IPS-18c (cell line): ENCODE measurements around the gene DNAJB11.

Experiments
- H3K4me3 ChIP-seq: 2 replicates; pipeline ENCODE4 v1.7.0; 2013; ENCODE audit warnings: low read depth, mild to moderate bottlenecking, low read length, moderate library complexity; ENCODE audit not compliant: insufficient read depth
- H3K9me3 ChIP-seq: one replicate; pipeline ENCODE4 v1.6.1; 2013; ENCODE audit warnings: mild to moderate bottlenecking, low read length, moderate library complexity; ENCODE audit not compliant: control insufficient read depth, insufficient read depth

The DNAJB11 gene

DNA sequence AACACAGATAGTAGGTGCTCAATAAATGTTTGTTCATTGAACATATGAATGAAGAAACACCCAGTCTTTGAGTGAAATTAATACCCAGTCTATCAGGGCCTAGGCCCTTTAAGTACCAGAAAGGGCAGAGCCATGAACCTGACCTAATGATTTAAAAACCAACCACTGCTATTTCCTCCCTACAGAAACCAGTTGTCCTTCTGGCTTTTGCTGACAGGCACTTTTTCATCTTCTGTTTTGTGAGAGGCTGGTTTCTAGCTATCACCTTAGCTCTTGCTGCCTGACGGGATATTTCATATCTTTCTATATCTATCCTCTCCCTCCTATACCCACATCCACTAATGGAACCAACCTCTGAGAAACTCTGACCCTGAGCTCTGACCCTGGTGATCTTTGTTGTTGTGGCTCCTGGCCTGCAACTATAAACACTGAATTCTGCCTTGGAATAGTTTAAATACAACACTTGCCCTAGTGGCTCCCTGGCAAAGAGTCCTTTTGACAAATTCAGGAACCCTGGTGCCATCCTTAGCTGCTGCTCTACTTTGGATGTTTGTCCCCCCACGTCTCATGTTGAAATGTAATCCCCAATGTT is 38.2 kb downstream of the DNAJB11 start:
- Histone ChIP-seq H3K4me3 (no peak overlapping the region), H3K9me3 (peaks cover 2% of the 10 kb centered on the region)

DNA sequence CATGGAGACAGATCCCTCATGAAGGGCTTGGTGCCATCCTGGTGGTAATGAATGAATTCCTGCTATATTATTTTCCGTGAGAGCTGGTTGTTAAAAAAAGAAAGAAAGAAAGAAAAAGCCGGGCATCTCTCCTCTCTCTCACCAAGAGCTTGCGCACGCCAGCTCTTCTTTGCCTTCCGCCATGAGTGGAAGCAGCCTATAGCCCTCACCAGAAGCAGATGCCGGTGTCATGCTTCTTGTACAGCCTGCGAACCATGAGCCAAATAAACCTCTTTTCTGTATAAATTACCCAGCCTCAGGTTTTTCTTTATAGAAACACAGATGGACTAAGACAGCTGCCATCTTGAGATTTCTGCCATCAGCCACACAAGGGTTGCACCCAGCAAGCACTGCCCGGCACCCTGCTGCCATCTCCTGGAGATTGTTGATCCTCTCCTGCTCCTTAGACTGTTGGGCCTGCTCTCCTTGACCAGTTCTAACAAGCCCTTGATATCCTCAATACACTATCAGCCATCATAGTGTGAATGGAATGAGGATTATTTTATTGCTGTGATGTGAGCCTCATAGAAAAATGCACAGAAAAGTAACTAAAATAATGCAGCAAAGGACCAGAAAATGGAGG is 38.8 kb downstream of the DNAJB11 start:
- Histone ChIP-seq H3K9me3 (no peaks in the 10 kb centered on the region), H3K4me3 (no peak overlapping the region)

DNA sequence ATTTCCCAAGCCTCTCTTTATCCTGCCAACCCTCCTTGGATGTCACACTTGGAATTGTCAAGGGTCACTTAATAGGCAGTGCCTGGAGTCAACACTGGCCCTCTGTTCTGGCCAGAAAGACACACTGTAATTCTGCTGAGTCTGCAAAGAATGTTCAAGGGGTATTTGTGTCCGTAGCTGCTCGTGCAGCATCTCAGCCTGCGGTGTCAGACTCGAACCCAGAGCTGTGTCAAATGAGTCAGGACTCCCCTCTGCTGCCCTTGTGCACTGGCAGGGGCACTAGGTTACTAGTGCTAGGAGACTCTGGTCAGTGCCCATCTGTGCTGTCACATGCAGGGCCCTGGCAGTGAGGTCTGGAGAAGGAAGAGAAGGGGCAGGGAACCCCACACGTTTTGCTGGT is 41.5 kb downstream of the DNAJB11 start:
- Histone ChIP-seq H3K9me3 (no peaks in the 10 kb centered on the region), H3K4me3 (no peak overlapping the region)

DNA sequence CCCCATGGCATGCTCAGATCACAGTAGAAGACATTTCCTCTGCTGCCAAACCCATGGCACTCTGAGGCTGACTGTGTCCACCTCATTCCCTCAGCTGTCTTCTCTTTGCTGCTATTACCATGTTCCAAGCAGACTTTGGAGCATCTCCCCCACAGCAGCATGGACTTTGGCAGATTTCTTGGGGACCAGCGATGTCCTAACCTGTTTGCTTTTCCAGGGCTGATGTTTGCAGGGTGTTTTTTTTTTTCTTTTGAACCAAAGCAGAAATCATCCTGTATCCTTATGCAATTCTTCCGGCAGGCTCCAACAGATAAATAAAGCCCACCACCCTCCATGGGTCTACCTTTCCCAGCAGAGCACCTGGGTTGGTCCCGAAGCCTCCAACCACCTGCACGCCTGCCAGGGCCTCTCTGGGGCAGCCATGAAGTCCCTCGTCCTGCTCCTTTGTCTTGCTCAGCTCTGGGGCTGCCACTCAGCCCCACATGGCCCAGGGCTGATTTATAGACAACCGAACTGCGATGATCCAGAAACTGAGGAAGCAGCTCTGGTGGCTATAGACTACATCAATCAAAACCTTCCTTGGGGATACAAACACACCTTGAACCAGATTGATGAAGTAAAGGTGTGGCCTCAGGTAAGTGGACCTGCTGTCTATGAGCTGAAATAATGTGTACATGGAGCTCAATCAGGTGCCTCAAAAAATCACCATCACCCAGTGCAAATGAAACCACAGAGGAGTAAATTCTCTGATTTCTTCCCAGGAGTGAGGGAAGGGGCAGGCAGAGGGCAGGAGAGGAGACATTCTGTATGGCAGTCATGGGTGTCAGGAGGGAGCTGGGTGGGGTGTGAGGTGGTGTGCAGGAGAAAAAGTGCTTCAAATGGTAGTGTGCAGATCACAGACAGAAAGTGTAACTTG is 42.5 kb downstream of the DNAJB11 start, which contains the start of gene AHSG:
Gene AHSG (plus strand): TSS at position 340 of the 916 bp plus-strand sequence. CDS start 82 bp downstream, at position 422.
- Histone ChIP-seq H3K9me3 (no peaks in the 10 kb centered on the region), H3K4me3 (no peak within 1 kb of the TSS)

DNA sequence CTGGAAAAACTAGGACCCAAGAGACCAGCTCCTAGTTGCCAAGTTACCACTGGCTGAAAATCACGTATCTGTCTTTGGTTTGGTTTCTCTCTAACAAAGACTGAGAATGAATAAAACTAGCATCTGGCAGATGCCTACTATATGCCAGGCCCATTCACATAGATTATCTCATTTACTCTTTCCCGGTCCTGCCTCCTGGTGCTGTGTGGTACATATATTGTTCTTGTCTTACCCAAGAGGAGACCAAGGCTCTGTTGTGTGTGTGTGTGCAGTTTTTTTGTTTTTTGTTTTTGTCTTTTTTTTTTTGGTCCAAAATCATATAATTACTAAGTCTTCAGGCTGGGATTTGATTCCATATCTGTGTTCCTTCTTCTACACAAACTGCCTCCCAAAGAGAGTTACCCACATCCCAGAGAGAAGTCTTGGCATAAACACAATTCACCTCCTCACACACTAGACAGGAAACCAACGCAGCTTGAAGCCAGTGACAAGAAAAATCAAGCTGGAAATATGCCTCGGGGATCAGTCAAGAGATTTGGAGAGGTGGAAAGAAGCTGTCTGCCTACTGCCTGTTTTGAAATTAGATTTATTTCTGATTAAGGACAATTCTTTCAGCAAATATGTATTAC is 43.2 kb downstream of the DNAJB11 start:
- H3K9me3 ChIP-seq = no peaks in the 10 kb centered on the region
- no peak overlapping the region for H3K4me3 ChIP-seq

DNA sequence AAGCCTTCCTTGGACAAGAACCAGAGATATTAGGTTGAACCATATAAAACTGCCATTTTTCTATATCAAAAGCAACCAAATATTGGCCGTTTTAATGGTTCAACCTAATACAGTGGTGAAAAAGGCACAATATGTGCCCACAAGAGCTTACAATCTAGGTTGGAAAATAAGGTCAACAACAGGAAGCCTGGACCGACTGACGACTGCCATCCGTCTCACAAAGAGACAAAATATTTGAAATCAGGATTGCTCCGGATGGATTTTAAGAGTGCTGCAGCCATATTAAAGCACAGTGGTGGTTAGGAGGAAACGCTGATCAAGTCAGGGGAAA is 43.7 kb downstream of the DNAJB11 start:
- no peaks in the 10 kb centered on the region for H3K9me3 ChIP-seq
- H3K4me3 ChIP-seq = no peak overlapping the region

DNA sequence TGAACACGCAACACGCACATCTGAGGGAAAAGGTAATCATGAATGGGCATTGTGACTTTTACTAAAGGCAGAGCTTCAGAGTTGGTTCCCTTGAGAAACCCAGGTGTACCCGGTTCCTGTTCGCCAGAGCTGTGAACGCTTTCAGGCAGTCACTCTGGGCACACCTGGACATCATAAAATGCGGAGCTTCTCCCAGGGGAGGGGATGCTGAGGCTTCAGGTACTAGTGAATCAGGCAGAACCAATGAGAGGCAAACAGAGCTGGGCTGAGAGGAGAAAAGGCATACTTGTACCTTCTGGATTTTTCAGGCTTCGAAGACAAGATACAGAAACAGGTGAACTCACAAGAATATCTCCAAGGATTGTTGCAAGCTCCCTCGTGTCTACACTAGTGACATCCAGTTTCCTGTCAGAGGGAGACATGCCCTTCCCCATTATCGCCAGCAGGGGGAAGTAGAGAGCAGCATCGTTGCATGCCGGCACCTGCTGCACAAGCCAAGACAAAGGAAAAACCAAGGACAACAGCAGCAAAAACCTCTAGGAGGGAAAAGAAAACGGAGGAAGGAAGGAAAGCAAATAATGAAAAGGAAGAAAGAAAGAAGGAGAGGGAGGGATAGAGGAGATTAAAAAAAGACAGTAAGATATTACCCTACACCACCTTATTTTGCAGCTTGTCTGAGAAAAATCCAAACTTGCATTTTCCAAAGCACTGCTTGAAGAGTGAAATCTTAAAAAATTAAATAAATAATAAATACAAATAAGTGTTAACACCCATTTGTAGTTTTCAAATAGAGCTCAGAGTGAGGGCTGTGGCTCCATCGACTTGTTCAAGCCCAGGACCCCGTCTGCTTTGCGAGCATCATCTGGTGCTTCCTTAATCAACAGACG is 44.3 kb downstream of the DNAJB11 start:
- H3K9me3 ChIP-seq = no peaks in the 10 kb centered on the region
- H3K4me3 ChIP-seq = no peak overlapping the region

DNA sequence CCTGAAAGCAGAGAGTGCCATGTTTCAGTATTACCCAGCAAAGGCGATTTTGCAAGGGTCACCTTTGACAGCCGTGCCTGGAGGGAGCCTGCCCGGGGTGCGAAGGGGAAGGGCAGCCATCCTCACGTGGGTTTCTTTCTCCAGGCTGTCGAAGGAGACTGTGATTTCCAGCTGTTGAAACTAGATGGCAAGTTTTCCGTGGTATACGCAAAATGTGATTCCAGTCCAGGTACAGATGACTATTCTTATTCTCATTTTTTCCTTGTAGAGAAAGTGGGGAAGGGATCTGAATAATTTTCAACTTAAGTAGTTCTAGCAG is 45.7 kb downstream of the DNAJB11 start:
- no peaks in the 10 kb centered on the region for H3K9me3 ChIP-seq
- no peak overlapping the region for H3K4me3 ChIP-seq

DNA sequence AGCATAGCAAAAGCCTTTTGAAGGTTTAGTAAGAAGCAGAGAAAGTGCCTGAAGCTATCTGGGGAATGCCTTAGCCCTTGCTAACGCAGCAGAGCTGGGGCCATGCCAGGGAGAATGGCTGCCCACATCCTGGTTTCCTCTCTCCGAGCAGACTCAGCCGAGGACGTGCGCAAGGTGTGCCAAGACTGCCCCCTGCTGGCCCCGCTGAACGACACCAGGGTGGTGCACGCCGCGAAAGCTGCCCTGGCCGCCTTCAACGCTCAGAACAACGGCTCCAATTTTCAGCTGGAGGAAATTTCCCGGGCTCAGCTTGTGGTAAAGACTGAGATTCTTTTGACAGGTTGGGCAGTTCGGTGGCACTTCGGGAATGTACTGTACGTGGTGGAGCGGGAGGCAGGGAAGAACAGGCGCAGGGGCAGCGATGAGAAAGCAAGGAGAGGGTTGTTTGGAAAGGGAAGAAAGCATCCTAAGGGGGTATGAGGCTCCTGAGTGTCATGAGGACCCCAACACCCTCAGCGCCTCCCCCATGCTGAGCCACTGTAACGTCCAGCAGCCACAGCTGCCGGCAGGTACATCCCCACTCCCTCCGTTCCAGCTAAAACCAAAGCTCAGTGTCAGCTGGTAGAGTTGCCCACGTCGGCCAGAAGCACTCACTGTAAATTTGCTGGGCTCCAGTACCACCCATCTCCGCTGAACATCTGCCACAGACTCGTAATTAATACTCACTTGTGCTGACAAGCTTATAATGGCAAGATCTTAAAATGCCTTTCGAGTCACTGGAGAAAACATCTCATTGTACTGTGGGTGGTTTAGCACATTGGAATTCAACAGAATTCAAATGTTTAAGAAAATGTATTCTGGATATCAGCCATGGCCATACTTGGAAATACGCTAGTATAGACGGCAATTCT is 46.8 kb downstream of the DNAJB11 start:
- Histone ChIP-seq H3K9me3 (no peaks in the 10 kb centered on the region), H3K4me3 (no peak overlapping the region; the same call in 1 of the 2 replicates)

DNA sequence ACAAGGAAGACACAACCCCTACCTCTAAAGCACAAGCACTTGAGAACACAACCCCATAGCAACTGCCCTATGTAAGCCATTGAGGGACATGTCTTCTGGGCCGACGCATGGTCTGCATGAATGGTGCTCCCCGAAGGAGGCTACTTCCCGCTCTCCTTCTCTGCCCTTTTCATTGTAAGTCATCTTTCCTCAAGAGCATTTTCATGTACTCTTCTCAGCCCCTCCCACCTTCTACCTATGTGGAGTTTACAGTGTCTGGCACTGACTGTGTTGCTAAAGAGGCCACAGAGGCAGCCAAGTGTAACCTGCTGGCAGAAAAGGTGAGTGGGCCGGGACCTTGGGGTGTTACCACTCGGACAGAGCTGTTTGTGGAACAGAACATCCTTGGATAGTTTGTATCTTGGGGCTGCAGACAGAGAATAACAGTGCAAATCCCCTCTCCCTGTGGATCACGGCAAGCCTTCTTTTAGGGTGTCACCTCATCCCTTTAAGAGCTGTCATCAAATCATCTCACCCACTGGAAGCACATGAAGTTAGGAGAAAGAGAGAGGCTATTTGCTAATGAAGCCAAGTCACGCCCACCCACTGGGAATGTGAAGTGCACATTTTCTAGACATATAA is 47.9 kb downstream of the DNAJB11 start:
- Histone ChIP-seq H3K9me3 (no peaks in the 10 kb centered on the region), H3K4me3 (no peak overlapping the region)

DNA sequence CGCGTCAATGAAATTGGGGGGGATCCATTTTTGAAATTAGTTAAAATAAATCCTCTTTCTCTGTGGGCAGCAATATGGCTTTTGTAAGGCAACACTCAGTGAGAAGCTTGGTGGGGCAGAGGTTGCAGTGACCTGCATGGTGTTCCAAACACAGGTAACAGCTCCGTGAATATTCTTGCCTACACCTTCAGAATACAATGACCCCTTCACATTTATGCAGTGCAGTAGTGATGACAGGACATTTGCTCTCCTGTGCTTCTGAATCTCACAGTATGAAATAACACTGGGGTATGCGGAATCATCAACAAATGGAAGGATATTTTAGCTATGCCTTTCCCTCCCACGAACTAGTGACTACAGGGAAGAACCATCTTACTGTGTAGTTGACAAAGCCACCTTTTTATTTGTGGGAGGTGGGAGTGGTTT is 49.3 kb downstream of the DNAJB11 start:
- Histone ChIP-seq H3K4me3 (no peak overlapping the region), H3K9me3 (no peaks in the 10 kb centered on the region)

DNA sequence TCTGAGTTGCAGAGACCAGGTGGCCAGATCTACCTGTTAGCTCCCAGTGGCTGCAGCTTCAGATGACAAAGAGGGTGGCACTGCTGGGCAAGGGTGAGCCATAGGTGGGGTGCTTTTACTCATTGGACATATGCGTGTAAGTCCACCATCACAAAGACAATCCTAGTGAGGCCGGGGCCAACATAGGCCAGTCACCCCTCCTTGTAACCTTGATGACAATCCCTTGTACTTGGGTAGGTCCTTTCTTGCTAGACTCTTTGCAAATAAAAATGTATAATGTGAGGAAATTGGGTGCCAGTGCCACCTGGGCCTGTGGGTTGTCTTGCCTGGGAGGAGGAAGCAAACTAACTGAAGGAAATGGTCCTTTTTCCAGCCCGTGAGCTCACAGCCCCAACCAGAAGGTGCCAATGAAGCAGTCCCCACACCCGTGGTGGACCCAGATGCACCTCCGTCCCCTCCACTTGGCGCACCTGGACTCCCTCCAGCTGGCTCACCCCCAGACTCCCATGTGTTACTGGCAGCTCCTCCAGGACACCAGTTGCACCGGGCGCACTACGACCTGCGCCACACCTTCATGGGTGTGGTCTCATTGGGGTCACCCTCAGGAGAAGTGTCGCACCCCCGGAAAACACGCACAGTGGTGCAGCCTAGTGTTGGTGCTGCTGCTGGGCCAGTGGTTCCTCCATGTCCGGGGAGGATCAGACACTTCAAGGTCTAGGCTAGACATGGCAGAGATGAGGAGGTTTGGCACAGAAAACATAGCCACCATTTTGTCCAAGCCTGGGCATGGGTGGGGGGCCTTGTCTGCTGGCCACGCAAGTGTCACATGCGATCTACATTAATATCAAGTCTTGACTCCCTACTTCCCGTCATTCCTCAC is 49.9 kb downstream of the DNAJB11 start:
- Histone ChIP-seq H3K4me3 (no peak overlapping the region), H3K9me3 (no peaks in the 10 kb centered on the region)

DNA sequence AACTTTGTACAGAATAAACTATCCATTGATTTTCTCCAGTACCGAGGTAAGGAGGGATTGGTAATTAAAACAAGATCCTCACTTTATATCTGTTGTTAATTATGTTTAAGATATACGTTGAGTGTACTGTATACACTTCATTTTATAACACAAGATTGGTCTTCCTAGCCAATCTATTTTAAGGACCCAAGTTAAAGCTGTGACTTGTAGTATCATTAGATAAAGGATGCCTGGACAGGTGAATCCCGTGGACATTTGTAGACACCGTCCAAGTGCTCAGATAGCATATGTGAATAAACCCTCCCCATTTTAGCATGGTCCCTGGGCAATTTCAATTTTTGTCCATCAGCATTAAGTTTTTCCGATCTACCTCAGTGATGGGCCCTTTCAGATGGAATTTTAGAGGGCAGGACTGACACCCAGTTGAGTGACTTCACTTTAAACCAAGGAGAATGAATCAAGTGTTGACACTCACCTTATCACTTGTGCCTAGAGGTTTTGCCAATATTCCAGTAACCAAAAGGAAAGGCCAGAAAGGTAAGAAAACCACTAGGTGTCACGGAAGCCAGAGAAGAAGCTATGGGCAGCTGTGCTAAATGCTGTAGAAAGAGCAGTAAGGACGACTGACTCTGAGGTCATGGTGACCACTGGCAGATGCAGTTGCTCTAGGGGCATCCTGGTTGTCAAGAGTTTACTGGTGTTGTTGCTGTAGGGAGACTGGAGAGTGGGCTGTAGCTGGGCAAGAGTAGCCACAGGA is 51.6 kb downstream of the DNAJB11 start:
- no peaks in the 10 kb centered on the region for H3K9me3 ChIP-seq
- no peak overlapping the region for H3K4me3 ChIP-seq

DNA sequence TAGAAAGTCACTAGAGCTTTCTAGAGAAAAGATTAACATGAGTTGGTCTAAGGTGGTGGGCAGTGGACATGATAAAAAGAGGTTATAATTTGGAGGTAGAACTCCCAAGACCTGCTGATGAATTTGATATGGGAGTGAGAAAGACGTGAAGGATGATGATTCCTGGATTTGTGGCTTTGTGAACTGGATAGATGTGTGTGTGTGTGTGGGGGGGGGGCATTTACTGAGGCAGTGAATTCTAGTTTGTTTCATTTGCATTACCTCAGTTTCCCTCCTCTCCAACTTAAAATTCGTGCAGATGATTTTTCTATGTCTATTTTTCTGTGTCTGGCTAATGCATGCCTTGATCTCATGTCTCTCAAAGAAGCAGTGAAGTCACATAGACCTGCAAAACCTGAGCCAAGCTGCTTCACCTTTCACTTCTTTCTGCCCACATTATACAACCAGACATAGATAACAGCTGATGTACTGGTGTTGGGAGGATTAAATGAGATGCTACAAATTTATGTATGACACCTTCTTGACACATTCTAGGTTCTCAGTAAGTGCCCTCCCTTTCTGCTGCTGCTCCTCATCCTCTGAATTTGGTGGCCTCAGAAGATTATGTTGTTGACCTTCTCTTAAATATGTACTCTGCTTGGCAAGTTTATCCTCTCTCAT is 52.3 kb downstream of the DNAJB11 start:
- Histone ChIP-seq H3K9me3 (no peaks in the 10 kb centered on the region), H3K4me3 (no peak overlapping the region)
